HepG2 (cell line): ENCODE measurements around the gene METTL21C. TPM values are rescaled to one million over a fixed set of nuclear protein-coding genes. Genes with fewer than 3 reads are reported as not detected.

Source experiments
- ATAC-seq: fragments of 200-7000 bp; cut with Tn5 transposase; 3 replicates; pipeline ENCODE4 v1.9.1; 2020; ENCODE audit warnings: mild to moderate bottlenecking, moderate library complexity
- BruUV-seq: library from RNA; stranded (reverse); fragments of 400-500 nt; replicated peaks from 2 replicates; lab custom pipeline; 2021; lab: Mats Ljungman, UMichigan
- CTCF ChIA-PET: fragments of 300-600 bp; formaldehyde crosslinking; extraction: SDS; loops from one replicate; lab custom pipeline; 2021; ENCODE audit warnings: low total read pairs, inconsistent platforms, low intra/inter-chr PET ratio; lab: Yijun Ruan, JAX
- POLR2A ChIA-PET: fragments of 350-600 bp; sonication (Branson Sonifier 250); formaldehyde crosslinking; loops from one replicate; lab custom pipeline; 2020; ENCODE audit warnings: antibody characterized with exemption, inconsistent platforms; lab: Yijun Ruan, JAX
- DNase-seq: peaks from one replicate; pipeline ENCODE4 v3.0.0-alpha.2; 2015; ENCODE audit warnings: low spot score
- FAIRE-seq: peaks from 3 replicates; lab custom pipeline; 2011; peaks lifted over from hg19 to GRCh38; lab: Jason Lieb, UNC
- H2AFZ ChIP-seq: one replicate; pipeline ENCODE4 v1.6.1; 2011; ENCODE audit warnings: low read length, inconsistent platforms
- H3K27ac ChIP-seq: fragments of 300-600 bp; 3 replicates; pipeline ENCODE4 v1.8.0; 2011; ENCODE audit warnings: mixed run types, mild to moderate bottlenecking, mixed read lengths, low read length, inconsistent platforms; ENCODE audit not compliant: insufficient read depth; ENCODE audit errors: extremely low read length
- H3K27me3 ChIP-seq, 2 experiments: fragments of 200-600 bp in 1 of 2; 2 replicates in 1 of 2; 3 replicates in 1 of 2; pipeline versions ENCODE4 v1.6.0 to v1.8.0; 2011; ENCODE audit warnings: low read length in 2 of 2, mild to moderate bottlenecking in 2 of 2, moderate library complexity in 2 of 2, inconsistent platforms in 1 of 2; ENCODE audit not compliant: insufficient read depth in 2 of 2, control insufficient read depth in 1 of 2
- H3K36me3 ChIP-seq, 2 experiments: fragments of 200-600 bp in 1 of 2; replicated peaks in 1 of 2; 2 replicates in 1 of 2; 3 replicates in 1 of 2; pipeline versions ENCODE4 v1.5.1 to v1.8.0; 2011; ENCODE audit warnings: low read length in 2 of 2, inconsistent platforms in 1 of 2; ENCODE audit not compliant: insufficient read depth in 2 of 2, control insufficient read depth in 1 of 2
- H3K4me1 ChIP-seq: 2 replicates; pipeline ENCODE4 v1.5.1; 2012; ENCODE audit warnings: low read length, inconsistent platforms; ENCODE audit not compliant: insufficient read depth
- H3K4me2 ChIP-seq: 2 replicates; pipeline ENCODE4 v1.6.0; 2011; ENCODE audit warnings: low read depth, low read length, inconsistent platforms
- H3K4me3 ChIP-seq, 3 experiments: fragments of 200-600 bp in 1 of 3; sonication (generic), shearing (Covaris generic) in 1 of 3; replicated peaks in 1 of 3; 2 replicates each; pipeline ENCODE4 v1.5.1; 2011 to 2016; ENCODE audit warnings: low read length in 3 of 3, inconsistent platforms in 2 of 3, low read depth in 2 of 3, mild to moderate bottlenecking in 2 of 3, control low read depth in 1 of 3, mixed read lengths in 1 of 3; ENCODE audit not compliant: insufficient read depth in 1 of 3
- H3K79me2 ChIP-seq: one replicate; pipeline ENCODE4 v1.6.1; 2011; ENCODE audit warnings: low read length, inconsistent platforms; ENCODE audit not compliant: insufficient read depth
- H3K9ac ChIP-seq: 2 replicates; pipeline ENCODE4 v1.6.0; 2011; ENCODE audit warnings: mild to moderate bottlenecking, low read depth, low read length, inconsistent platforms; ENCODE audit not compliant: insufficient read depth
- H3K9me3 ChIP-seq: 2 replicates; pipeline ENCODE4 v1.5.1; 2012; ENCODE audit warnings: mild to moderate bottlenecking, low read length
- H4K20me1 ChIP-seq: 2 replicates; pipeline ENCODE4 v1.6.0; 2011; ENCODE audit warnings: inconsistent platforms, mild to moderate bottlenecking, low read length, moderate library complexity; ENCODE audit not compliant: insufficient read depth
- HNRNPLL ChIP-seq: fragments of 200-400 bp; formaldehyde crosslinking; IDR thresholded peaks from 2 replicates; pipeline ENCODE4 v1.6.1; 2017; ENCODE audit warnings: mild to moderate bottlenecking, low read depth, low read length; ENCODE audit not compliant: poor library complexity, severe bottlenecking
- MTF2 ChIP-seq: sonication (generic); formaldehyde crosslinking; IDR thresholded peaks from 2 replicates; pipeline ENCODE4 v1.5.0; 2020; ENCODE audit warnings: missing genetic modification reagents, borderline replicate concordance
- NR2F2 ChIP-seq: IDR thresholded peaks from 2 replicates; pipeline ENCODE4 v1.6.1; 2012; ENCODE audit warnings: low read depth, inconsistent platforms, borderline replicate concordance
- PATZ1 ChIP-seq: sonication (generic); formaldehyde crosslinking; IDR thresholded peaks from 2 replicates; pipeline ENCODE4 v1.4.0; 2020; ENCODE audit warnings: missing genetic modification reagents
- RXRA ChIP-seq: sonication (generic); formaldehyde crosslinking; IDR thresholded peaks from 2 replicates; pipeline ENCODE4 v1.5.1; 2020; ENCODE audit warnings: missing genetic modification reagents
- SOX13 ChIP-seq, 3 experiments: fragments of 450-650 bp in 1 of 3; sonication (generic) in 1 of 3; formaldehyde crosslinking in 1 of 3; IDR thresholded peaks in 2 of 3; conservative IDR thresholded peaks in 1 of 3; 2 replicates each; pipeline versions ENCODE4 v1.5.0 to v1.6.1; 2016 to 2020; ENCODE audit warnings: antibody characterized with exemption in 1 of 3, mild to moderate bottlenecking in 1 of 3, missing compliant biosample characterization in 1 of 3, missing genetic modification reagents in 1 of 3, moderate library complexity in 1 of 3
- ZFP1 ChIP-seq: IDR thresholded peaks from 2 replicates; pipeline ENCODE4 v1.6.1; 2016
- WGBS: methylation state at CpG from one replicate; pipeline ENCODE4 v1.1.6; 2017; ENCODE audit warnings: low lambda C conversion rate; 5-methylcytosine and 5-hydroxymethylcytosine counted together
- in situ Hi-C: cut with HindIII; loops from 2 replicates; pipeline ENCODE4 v1.10.0; 2017; ENCODE audit warnings: low pct_unique_long_range_greater_than_20kb; ENCODE audit not compliant: extremely low pct_ligation_motif_present
- intact Hi-C: fragments of 100-400 bp; cut with micrococcal nuclease; formaldehyde crosslinking; loops from one replicate; pipeline ENCODE4 v1.10.0; 2022; ENCODE audit not compliant: unreplicated experiment
- polyA plus RNA-seq, 8 experiments: library from polyadenylated mRNA; depleted of rRNA in 3 of 8; stranded (reverse) in 7 of 8; unstranded in 1 of 8; fragments of >200 nt; fragmentation: Illumina TruSeq in 4 of 8; extraction: Trizol in 4 of 8; gene quantifications; 2 replicates each; pipeline versions ENCODE4 v1.2.1 to v1.2.3, GENCODE V29; 2011 to 2016; ENCODE audit warnings: low read depth in 4 of 8, missing spikeins in 1 of 8, mixed read lengths in 1 of 8; ENCODE audit not compliant: insufficient read depth in 1 of 8
- total RNA-seq, 5 experiments: library from RNA; depleted of rRNA; stranded (reverse); fragments of >200 nt; fragmentation: Illumina TruSeq; extraction: Trizol; gene quantifications; 2 replicates each; pipeline ENCODE4 v1.2.3, GENCODE V29; 2016; ENCODE audit warnings: low read depth in 1 of 5

The METTL21C gene
- total and polyA plus RNA-seq, 2 of the 13 experiments (the other 11 are each of a cell fraction or from before 2014, with no cell fraction given): not detected

- no peak for TF ChIP-seq MTF2 (CRISPR knock-in tag)
- no peak for TF ChIP-seq HNRNPLL
- no peak for TF ChIP-seq SOX13 (IDR thresholded peaks at IDR 0.05)
- no peak for TF ChIP-seq SOX13 (CRISPR knock-in tag; conservative IDR thresholded peaks at IDR 0.05 in 1 of 2, IDR thresholded peaks at IDR 0.05 in 1 of 2)
- no peak for TF ChIP-seq ZFP1 (CRISPR knock-in tag)
- Histone ChIP-seq H4K20me1 (no peaks in the 10 kb centered on the region), H3K27me3 (no peaks in the 10 kb centered on the region; a peak in 1 of 5 replicates), H3K9ac (no peak overlapping the region), H3K36me3 (no peaks in the 10 kb centered on the region), H3K4me3 (no peak overlapping the region), H2AFZ (no peak overlapping the region), H3K79me2 (no peaks in the 10 kb centered on the region), H3K4me1 (no peaks in the 10 kb centered on the region), H3K27ac (no peak overlapping the region), H3K9me3 (no peaks in the 10 kb centered on the region), H3K4me2 (no peak overlapping the region)
- ChIA-PET POLR2A (no interaction called here), CTCF (no interaction called here)
- FAIRE-seq: no peak
- in situ Hi-C loops: no loop called here
- intact Hi-C loops: no loop called here
- WGBS: 53% methylated on average over 4 of the region's 9 CpGs
- DNase-seq: no peak
- BruUV-seq: no TSS peak
- no peak for ATAC-seq
These were observed 15.4 kb upstream of the METTL21C start for GRCh38 chr13:102710261-102710679.

GRCh38 chr13:102709536-102709935 lies 14.7 kb upstream of the METTL21C start:
- Histone ChIP-seq H3K4me3 (no peak overlapping the region), H3K27me3 (no peaks in the 10 kb centered on the region; a peak in 1 of 5 replicates), H3K4me2 (no peak overlapping the region), H2AFZ (no peak overlapping the region), H3K27ac (no peak overlapping the region), H3K79me2 (no peaks in the 10 kb centered on the region), H3K9ac (no peak overlapping the region), H3K36me3 (no peaks in the 10 kb centered on the region), H3K4me1 (no peaks in the 10 kb centered on the region), H4K20me1 (no peaks in the 10 kb centered on the region)
- CTCF ChIA-PET: no interaction called here
- BruUV-seq: no TSS peak
- intact Hi-C loops: no loop called here
- no peak for ATAC-seq
- DNase-seq: no peak
- in situ Hi-C loops: no loop called here
- FAIRE-seq: no peak
- POLR2A ChIA-PET: no interaction called here
- TF ChIP-seq NR2F2: no peak
- TF ChIP-seq PATZ1 (CRISPR knock-in tag): no peak
- no peak for TF ChIP-seq RXRA
- TF ChIP-seq, all 625 proteins: peak for 0
- H3K9me3 ChIP-seq: no peaks in the 10 kb centered on the region
